HFF-Myc (cell line): ENCODE data around the gene STARD3NL.

Source experiments
- DNase-seq: peaks from one replicate; pipeline ENCODE4 v3.0.0-alpha.2; 2011; ENCODE audit warnings: low read depth; ENCODE audit errors: extremely low read depth
- H3K4me3 ChIP-seq: replicated peaks from 2 replicates; pipeline ENCODE4 v1.5.1; 2011; ENCODE audit warnings: low read depth, mild to moderate bottlenecking, control low read depth, low read length
- TF ChIP-seq, protein P1 (sequence below): IDR thresholded peaks from 2 replicates; pipeline ENCODE4 v1.5.1; 2012; ENCODE audit warnings: mild to moderate bottlenecking, low read depth, low read length, control low read depth; ENCODE audit errors: missing control alignments

Gene STARD3NL

DNA sequence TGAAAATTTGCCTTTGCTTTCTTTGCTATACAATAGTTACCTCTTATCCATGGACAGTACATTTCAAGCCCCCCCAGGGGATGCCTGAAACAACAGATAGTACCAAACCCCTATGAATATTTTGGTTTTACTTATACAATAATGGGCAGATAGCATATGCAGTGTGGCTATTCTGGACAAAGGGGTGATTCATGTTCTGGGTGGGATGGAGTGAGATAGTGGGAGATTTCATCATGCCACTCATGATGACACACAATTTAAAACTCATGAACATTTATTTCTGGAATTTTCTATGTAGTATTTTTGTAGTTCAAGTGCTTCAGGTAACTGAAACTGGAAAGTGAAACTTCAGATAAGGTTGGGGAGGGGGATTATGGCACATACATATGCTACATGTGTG lies 12.0 kb downstream of the STARD3NL start:
- H3K4me3 ChIP-seq = no peak overlapping the region
- TF ChIP-seq, protein P1, sequence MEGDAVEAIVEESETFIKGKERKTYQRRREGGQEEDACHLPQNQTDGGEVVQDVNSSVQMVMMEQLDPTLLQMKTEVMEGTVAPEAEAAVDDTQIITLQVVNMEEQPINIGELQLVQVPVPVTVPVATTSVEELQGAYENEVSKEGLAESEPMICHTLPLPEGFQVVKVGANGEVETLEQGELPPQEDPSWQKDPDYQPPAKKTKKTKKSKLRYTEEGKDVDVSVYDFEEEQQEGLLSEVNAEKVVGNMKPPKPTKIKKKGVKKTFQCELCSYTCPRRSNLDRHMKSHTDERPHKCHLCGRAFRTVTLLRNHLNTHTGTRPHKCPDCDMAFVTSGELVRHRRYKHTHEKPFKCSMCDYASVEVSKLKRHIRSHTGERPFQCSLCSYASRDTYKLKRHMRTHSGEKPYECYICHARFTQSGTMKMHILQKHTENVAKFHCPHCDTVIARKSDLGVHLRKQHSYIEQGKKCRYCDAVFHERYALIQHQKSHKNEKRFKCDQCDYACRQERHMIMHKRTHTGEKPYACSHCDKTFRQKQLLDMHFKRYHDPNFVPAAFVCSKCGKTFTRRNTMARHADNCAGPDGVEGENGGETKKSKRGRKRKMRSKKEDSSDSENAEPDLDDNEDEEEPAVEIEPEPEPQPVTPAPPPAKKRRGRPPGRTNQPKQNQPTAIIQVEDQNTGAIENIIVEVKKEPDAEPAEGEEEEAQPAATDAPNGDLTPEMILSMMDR = no peak
- DNase-seq = no peak

DNA sequence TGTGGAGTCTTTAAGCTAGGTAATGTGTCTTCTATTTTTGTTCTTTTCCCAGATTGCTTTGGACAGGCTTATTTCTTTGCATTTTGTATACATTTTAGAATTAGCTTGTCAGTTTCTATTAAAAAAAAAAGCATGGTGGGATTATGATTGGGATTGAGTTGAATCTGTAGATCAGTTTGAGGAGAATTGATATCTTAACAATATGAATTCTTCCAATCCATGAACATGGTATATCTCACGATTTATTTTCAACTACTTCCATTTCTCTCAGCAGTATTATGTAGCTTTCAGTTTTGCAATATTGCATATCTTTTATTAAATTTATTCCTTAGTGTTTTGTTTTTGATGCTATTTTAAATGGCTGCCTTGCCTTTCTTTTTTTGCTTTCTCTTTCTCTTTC lies 13.7 kb downstream of the STARD3NL start:
- H3K4me3 ChIP-seq = no peak overlapping the region
- TF ChIP-seq, protein P1 = no peak
- no peak for DNase-seq

DNA sequence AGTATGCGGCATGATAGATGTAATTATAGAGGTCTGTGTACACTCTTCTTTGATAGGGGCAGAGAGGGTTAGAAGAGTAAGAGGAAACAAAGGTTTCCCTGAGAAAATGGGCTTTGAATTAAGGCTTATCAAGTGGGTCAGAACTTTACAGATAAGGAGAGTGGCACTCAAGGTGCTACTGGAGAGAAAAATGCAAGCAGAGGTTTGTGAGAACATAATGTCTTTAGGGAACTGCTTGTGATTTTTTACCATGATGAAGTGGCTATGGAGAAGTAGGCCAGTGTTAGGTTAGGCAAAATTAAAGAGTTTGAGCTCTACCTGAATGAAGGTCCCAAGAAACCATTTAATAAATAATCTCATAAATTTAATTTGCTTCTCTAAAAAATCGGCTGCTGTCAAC lies 14.3 kb downstream of the STARD3NL start:
- TF ChIP-seq, protein P1 = no peak
- no peak for DNase-seq

DNA sequence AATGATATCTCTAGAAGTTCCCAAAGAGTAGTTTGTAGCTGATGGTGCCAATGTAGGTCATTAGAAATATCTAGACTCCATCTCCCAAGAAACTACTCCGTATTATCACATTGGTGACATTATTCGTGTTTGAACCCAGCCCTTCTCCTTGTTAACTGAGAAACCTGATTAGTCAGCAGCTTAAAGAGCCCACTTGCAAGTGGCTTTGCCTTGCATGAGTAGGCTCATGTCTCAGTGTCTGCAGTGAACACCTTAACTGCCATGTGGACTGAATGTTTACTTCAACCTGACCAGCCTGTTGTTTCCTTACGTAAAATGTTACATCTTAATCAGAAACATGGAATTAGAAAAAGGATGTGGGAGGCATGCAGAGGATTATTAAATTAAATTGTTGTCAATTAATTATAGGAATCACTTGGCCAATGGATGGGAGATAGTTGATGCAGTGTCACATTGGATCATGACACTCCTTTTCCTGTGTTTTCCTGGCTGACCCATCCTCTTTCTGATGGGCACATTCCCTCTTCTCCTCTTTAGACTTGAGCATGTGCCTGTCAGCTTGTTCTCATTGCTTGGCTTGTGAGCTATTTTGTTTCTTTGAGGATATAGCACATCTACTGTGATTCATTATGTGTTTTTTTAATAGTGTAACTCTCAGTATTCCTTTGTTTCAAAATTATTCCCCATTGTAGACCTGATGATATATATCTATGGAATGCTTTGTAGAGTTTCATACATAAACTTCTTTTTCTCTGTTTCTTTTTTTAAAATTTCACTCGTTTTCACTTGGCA lies 18.0 kb downstream of the STARD3NL start:
- DNase-seq = no peak
- H3K4me3 ChIP-seq = no peak overlapping the region
- TF ChIP-seq, protein P1 = no peak

More for the DNA sequence above, 14.3 kb downstream of the STARD3NL start:
- H3K4me3 ChIP-seq = no peak overlapping the region

DNA sequence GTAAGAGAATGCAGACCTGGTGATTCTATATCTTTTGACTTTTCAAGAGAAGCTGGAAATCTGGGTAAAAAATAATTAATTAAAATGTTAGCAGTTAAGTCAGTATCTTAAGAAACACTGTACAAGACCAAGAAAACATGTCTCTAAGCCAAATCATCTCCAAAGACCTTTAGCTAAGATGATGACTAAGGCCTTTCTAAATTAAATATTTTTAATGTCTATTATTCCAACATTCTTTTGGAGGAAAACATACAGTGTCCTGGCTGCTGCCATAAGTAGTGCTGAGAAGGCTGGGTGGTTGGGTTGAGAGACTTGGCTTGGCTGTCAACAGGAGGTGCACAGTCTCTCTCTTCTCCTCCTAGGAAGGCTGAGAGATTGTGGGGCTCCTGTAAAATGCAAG lies 20.3 kb downstream of the STARD3NL start:
- H3K4me3 ChIP-seq = no peak overlapping the region
- TF ChIP-seq, protein P1 = no peak
- DNase-seq = no peak

DNA sequence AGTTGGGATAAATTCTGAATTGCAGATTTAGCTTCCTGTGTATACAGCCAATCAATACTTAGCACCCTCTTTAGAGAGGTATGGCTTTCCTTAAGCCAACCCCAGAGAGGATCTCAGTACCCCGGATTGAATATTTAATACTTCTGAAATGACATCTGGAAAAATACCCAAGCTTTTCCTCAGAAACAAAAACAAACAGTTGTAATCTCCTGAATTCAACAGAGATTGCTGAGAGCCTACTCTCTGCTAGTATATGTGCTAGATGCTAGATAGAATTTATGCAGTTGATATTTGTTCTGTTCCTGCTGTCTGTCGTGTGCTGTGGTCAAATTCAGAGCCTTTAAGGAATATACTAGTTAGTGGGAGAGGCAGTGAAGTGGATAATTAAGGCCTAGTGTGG lies 21.1 kb downstream of the STARD3NL start:
- H3K4me3 ChIP-seq = no peak overlapping the region
- TF ChIP-seq, protein P1 = no peak
- DNase-seq = no peak
